H9 (cell line): Measurements from ENCODE around the gene ORAI3. TPM values are rescaled to one million over a fixed set of nuclear protein-coding genes. Genes with fewer than 3 reads are reported as not detected.

ENCODE experiments used
- DNase-seq: peaks from one replicate; pipeline ENCODE4 v3.0.0-alpha.2; 2017
- H2AFZ ChIP-seq: one replicate; pipeline ENCODE4 v1.6.1; 2013; ENCODE audit warnings: mild to moderate bottlenecking, low read length, control low read depth, moderate library complexity
- H2AK5ac ChIP-seq: 2 replicates; pipeline ENCODE4 v1.6.1; 2013; ENCODE audit warnings: low read length, control low read depth, mixed read lengths; ENCODE audit not compliant: insufficient read length
- H2BK120ac ChIP-seq: one replicate; pipeline ENCODE4 v1.6.1; 2013; ENCODE audit warnings: low read depth, mild to moderate bottlenecking, low read length, control low read depth, inconsistent platforms; ENCODE audit not compliant: poor library complexity, severe bottlenecking
- H2BK12ac ChIP-seq: 2 replicates; pipeline ENCODE4 v1.6.1; 2013; ENCODE audit warnings: low read length, control low read depth, mixed read lengths, low read depth; ENCODE audit not compliant: insufficient read length
- H2BK15ac ChIP-seq: 2 replicates; pipeline ENCODE4 v1.6.1; 2013; ENCODE audit warnings: low read depth, low read length, control low read depth
- H2BK20ac ChIP-seq: one replicate; pipeline ENCODE4 v1.6.1; 2013; ENCODE audit warnings: low read depth, mild to moderate bottlenecking, low read length, control low read depth, inconsistent platforms; ENCODE audit not compliant: poor library complexity, severe bottlenecking
- H2BK5ac ChIP-seq: 2 replicates; pipeline ENCODE4 v1.6.1; 2013; ENCODE audit warnings: low read length, control low read depth, mixed read lengths; ENCODE audit not compliant: insufficient read length
- H3K14ac ChIP-seq: 2 replicates; pipeline ENCODE4 v1.6.1; 2013; ENCODE audit warnings: low read length, control low read depth; ENCODE audit not compliant: insufficient read depth
- H3K18ac ChIP-seq: 2 replicates; pipeline ENCODE4 v1.6.1; 2013; ENCODE audit warnings: low read depth, mild to moderate bottlenecking, mixed read lengths, low read length, control low read depth; ENCODE audit not compliant: insufficient read length
- H3K23ac ChIP-seq: 2 replicates; pipeline ENCODE4 v1.6.1; 2013; ENCODE audit warnings: low read length, control low read depth, mixed read lengths, low read depth; ENCODE audit not compliant: insufficient read length
- H3K23me2 ChIP-seq: 2 replicates; pipeline ENCODE4 v1.6.1; 2013; ENCODE audit warnings: low read depth, mild to moderate bottlenecking, mixed read lengths, low read length, control low read depth; ENCODE audit not compliant: insufficient read length, poor library complexity, severe bottlenecking
- H3K27ac ChIP-seq: 2 replicates; pipeline ENCODE4 v1.5.1; 2013; ENCODE audit warnings: low read length, control low read depth, mixed read lengths, low read depth; ENCODE audit not compliant: insufficient read length
- H3K27me3 ChIP-seq: 2 replicates; pipeline ENCODE4 v1.6.1; 2013; ENCODE audit warnings: low read length, control low read depth, inconsistent platforms; ENCODE audit not compliant: insufficient read depth
- H3K4ac ChIP-seq: 2 replicates; pipeline ENCODE4 v1.6.1; 2013; ENCODE audit warnings: low read depth, mild to moderate bottlenecking, control low read depth, inconsistent platforms, low read length, moderate library complexity
- H3K4me1 ChIP-seq: 2 replicates; pipeline ENCODE4 v1.6.1; 2013; ENCODE audit warnings: low read length, control low read depth, inconsistent platforms; ENCODE audit not compliant: insufficient read depth
- H3K4me2 ChIP-seq: 2 replicates; pipeline ENCODE4 v1.6.1; 2013; ENCODE audit warnings: low read length, control low read depth, mixed read lengths; ENCODE audit not compliant: insufficient read length, insufficient read depth
- H3K56ac ChIP-seq: 2 replicates; pipeline ENCODE4 v1.6.1; 2013; ENCODE audit warnings: low read depth, mild to moderate bottlenecking, mixed read lengths, low read length, control low read depth; ENCODE audit not compliant: insufficient read length
- H3K79me1 ChIP-seq: 2 replicates; pipeline ENCODE4 v1.6.1; 2013; ENCODE audit warnings: low read depth, mild to moderate bottlenecking, moderate library complexity, low read length, control low read depth, inconsistent platforms; ENCODE audit not compliant: insufficient read depth, poor library complexity, severe bottlenecking
- H3K79me2 ChIP-seq: 2 replicates; pipeline ENCODE4 v1.6.1; 2013; ENCODE audit warnings: low read length, control low read depth, inconsistent platforms; ENCODE audit not compliant: insufficient read depth
- H3K9ac ChIP-seq: 2 replicates; pipeline ENCODE4 v1.6.1; 2013; ENCODE audit warnings: low read length, control low read depth, mixed read lengths; ENCODE audit not compliant: insufficient read length; ENCODE audit errors: extremely low read depth
- H3K9me3 ChIP-seq: one replicate; pipeline ENCODE4 v1.6.1; 2013; ENCODE audit warnings: low read depth, low read length, inconsistent platforms; ENCODE audit not compliant: control insufficient read depth
- H3T11ph ChIP-seq: one replicate; pipeline ENCODE4 v1.6.1; 2013; ENCODE audit warnings: mild to moderate bottlenecking, low read length, control low read depth, inconsistent platforms
- H4K20me1 ChIP-seq: one replicate; pipeline ENCODE4 v1.6.1; 2013; ENCODE audit not compliant: control insufficient read depth, insufficient read length, insufficient read depth
- H4K5ac ChIP-seq: 2 replicates; pipeline ENCODE4 v1.6.1; 2013; ENCODE audit warnings: low read depth, mild to moderate bottlenecking, mixed read lengths, low read length, control low read depth; ENCODE audit not compliant: insufficient read length
- H4K8ac ChIP-seq: replicated peaks from 2 replicates; pipeline ENCODE4 v1.6.1; 2013; ENCODE audit warnings: low read length, control low read depth, mixed read lengths, low read depth; ENCODE audit not compliant: insufficient read length
- H4K91ac ChIP-seq: 2 replicates; pipeline ENCODE4 v1.6.1; 2013; ENCODE audit warnings: low read depth, mild to moderate bottlenecking, moderate library complexity, mixed read lengths, low read length, control low read depth; ENCODE audit not compliant: insufficient read length
- H3K27ac Mint-ChIP-seq, 3 experiments: 2 replicates in 2 of 3; 3 replicates in 1 of 3; pipeline ENCODE4 v1.8.0; 2020 to 2021; ENCODE audit warnings: mixed read lengths in 3 of 3, mild to moderate bottlenecking in 1 of 3, moderate library complexity in 1 of 3
- H3K27me3 Mint-ChIP-seq: 2 replicates; pipeline ENCODE4 v1.8.0; 2021; ENCODE audit warnings: low read depth, mild to moderate bottlenecking, moderate library complexity, mixed read lengths
- H3K36me3 Mint-ChIP-seq, 3 experiments: 2 replicates in 2 of 3; 3 replicates in 1 of 3; pipeline ENCODE4 v1.8.0; 2020 to 2021; ENCODE audit warnings: low read depth in 3 of 3, mixed read lengths in 3 of 3; ENCODE audit not compliant: insufficient read depth in 1 of 3
- H3K4me1 Mint-ChIP-seq, 2 experiments: 2 replicates each; pipeline ENCODE4 v1.8.0; 2020; ENCODE audit warnings: mixed read lengths in 2 of 2
- H3K4me3 Mint-ChIP-seq, 2 experiments: 2 replicates in 1 of 2; 3 replicates in 1 of 2; pipeline ENCODE4 v1.8.0; 2020 to 2021; ENCODE audit warnings: mild to moderate bottlenecking in 2 of 2, mixed read lengths in 2 of 2, moderate library complexity in 1 of 2
- H3K9me3 Mint-ChIP-seq, 2 experiments: 2 replicates in 1 of 2; 3 replicates in 1 of 2; pipeline ENCODE4 v1.8.0; 2020; ENCODE audit warnings: mild to moderate bottlenecking in 2 of 2, mixed read lengths in 2 of 2, moderate library complexity in 1 of 2
- WGBS: extraction: QIAGEN DNeasy Blood & Tissue Kit; methylation state at CpG from one replicate; pipeline ENCODE4 v1.1.7; 2013; ENCODE audit warnings: missing lambda C conversion rate, low lambda C conversion rate, mixed read lengths; ENCODE audit not compliant: insufficient read length; ENCODE audit errors: extremely low coverage; 5-methylcytosine and 5-hydroxymethylcytosine counted together
- total RNA-seq: library from RNA; stranded (reverse); gene quantifications from 2 replicates; pipeline ENCODE4 v1.2.1, GENCODE V29; 2021
- TF ChIP-seq, protein P1 (sequence below): fragments of 200-600 bp; sonication (generic); conservative IDR thresholded peaks from 3 replicates; pipeline ENCODE4 v1.8.0; 2021; ENCODE audit warnings: antibody characterized with exemption, mild to moderate bottlenecking

The ORAI3 gene
- total RNA-seq, 1 experiment from 2014 or later, result 6.9 TPM

DNA sequence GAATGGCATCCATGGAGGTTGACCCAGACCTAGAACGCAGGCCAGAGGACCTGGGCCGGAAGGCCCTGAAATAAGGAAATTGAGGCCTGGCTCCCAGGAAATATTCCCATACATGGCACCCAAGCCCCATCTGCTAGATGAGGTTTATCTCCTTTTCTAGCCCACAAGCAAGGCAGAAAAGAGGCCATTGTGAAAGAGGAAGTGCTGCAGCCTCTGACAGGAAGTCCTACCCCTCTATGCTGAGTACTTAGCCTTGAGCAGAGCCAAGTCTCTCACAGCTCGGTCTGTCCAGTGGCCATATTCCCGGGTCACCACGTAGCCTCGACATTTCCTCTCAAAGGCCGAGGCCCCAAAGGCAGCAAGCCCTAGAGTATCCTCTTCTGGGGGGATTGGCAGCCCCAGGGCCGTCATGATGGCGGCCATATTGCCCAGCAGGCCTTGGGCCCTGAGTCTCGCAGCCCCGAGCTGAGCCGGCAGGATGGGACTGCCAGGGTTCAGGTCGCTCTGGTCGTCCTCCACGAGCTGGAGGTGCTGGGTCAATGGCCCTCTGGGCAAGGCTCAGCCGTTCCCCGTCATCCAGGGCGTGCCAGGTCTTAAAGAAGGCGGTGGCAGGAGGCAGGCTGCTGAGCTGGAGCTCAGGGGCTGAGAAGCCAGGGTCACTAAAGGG is 44.6 kb upstream of the ORAI3 start:
- Histone ChIP-seq H2BK5ac (no peak overlapping the region), H4K5ac (no peak overlapping the region), H2AFZ (no peak overlapping the region), H3T11ph (no peak overlapping the region), H2BK12ac (no peak overlapping the region), H3K27ac (no peak overlapping the region), H3K23ac (no peak overlapping the region), H3K14ac (no peak overlapping the region), H4K20me1 (peaks cover 2% of the 10 kb centered on the region), H2BK120ac (no peak overlapping the region), H3K23me2 (peaks cover 4% of the 10 kb centered on the region), H3K56ac (no peak overlapping the region), H4K91ac (no peak overlapping the region), H3K9me3 (no peaks in the 10 kb centered on the region), H4K8ac (no peak overlapping the region), H3K4me1 (no peaks in the 10 kb centered on the region; the same call in 1 of the 2 replicates), H3K4ac (no peak overlapping the region), H3K79me1 (no peaks in the 10 kb centered on the region), H2BK20ac (no peak overlapping the region), H3K27me3 (no peaks in the 10 kb centered on the region), H2AK5ac (no peak overlapping the region), H3K18ac (no peak overlapping the region), H2BK15ac (no peak overlapping the region), H3K4me2 (no peak overlapping the region), H3K9ac (no peak overlapping the region), H3K79me2 (no peaks in the 10 kb centered on the region)
- Mint-ChIP-seq H3K27ac (no peak overlapping the region), H3K4me3 (no peak overlapping the region), H3K4me1 (peaks cover 13 to 14% of the 10 kb centered on the region in 2 experiments), H3K27me3 (peaks cover 16% of the 10 kb centered on the region), H3K36me3 (no peaks in the 10 kb centered on the region), H3K9me3 (no peaks in the 10 kb centered on the region; a peak in 1 of 5 replicates)
- WGBS, result no CpG with 5 or more reads among the region's 19 CpGs
- TF ChIP-seq, protein P1, sequence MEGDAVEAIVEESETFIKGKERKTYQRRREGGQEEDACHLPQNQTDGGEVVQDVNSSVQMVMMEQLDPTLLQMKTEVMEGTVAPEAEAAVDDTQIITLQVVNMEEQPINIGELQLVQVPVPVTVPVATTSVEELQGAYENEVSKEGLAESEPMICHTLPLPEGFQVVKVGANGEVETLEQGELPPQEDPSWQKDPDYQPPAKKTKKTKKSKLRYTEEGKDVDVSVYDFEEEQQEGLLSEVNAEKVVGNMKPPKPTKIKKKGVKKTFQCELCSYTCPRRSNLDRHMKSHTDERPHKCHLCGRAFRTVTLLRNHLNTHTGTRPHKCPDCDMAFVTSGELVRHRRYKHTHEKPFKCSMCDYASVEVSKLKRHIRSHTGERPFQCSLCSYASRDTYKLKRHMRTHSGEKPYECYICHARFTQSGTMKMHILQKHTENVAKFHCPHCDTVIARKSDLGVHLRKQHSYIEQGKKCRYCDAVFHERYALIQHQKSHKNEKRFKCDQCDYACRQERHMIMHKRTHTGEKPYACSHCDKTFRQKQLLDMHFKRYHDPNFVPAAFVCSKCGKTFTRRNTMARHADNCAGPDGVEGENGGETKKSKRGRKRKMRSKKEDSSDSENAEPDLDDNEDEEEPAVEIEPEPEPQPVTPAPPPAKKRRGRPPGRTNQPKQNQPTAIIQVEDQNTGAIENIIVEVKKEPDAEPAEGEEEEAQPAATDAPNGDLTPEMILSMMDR, result no peak
- no peak for DNase-seq
